K562 (cell line): Measurements from ENCODE around the gene RPS2. TPM values are rescaled to one million over a fixed set of nuclear protein-coding genes. Genes with fewer than 3 reads are reported as not detected.

Experiments used
- ATF6 ChIP-seq: sonication (generic); formaldehyde crosslinking; IDR thresholded peaks from 2 replicates; pipeline ENCODE4 v1.4.0; 2020; ENCODE audit warnings: mild to moderate bottlenecking, missing genetic modification reagents
- ETV5 ChIP-seq: sonication (generic); formaldehyde crosslinking; IDR thresholded peaks from 2 replicates; pipeline ENCODE4 v1.4.0; 2020; ENCODE audit warnings: low read depth, mild to moderate bottlenecking, missing genetic modification reagents
- EZH2 ChIP-seq: IDR thresholded peaks from 2 replicates; pipeline ENCODE4 v1.6.1; 2012; ENCODE audit warnings: low read depth, mild to moderate bottlenecking, inconsistent platforms, low read length, borderline replicate concordance
- GTF3C2 ChIP-seq: IDR thresholded peaks from 3 replicates; pipeline ENCODE4 v1.6.1; 2011; ENCODE audit warnings: borderline replicate concordance, mild to moderate bottlenecking, moderate library complexity; ENCODE audit not compliant: insufficient read length; ENCODE audit errors: extremely low read depth
- HCFC1 ChIP-seq: IDR thresholded peaks from 2 replicates; pipeline ENCODE4 v1.6.1; 2012; ENCODE audit warnings: low read depth, low read length, improper control_type of control experiment
- KAT8 ChIP-seq: fragments of 450-650 bp; IDR thresholded peaks from 2 replicates; pipeline ENCODE4 v1.6.1; 2016; ENCODE audit warnings: low read depth, mild to moderate bottlenecking
- L3MBTL2 ChIP-seq: fragments of 450-650 bp; IDR thresholded peaks from 2 replicates; pipeline ENCODE4 v1.6.1; 2016; ENCODE audit warnings: mild to moderate bottlenecking, moderate library complexity
- MAZ ChIP-seq, 2 experiments: fragments of 450-650 bp in 1 of 2; sonication (generic) in 1 of 2; formaldehyde crosslinking; IDR thresholded peaks in 1 of 2; conservative IDR thresholded peaks in 1 of 2; 2 replicates each; pipeline versions ENCODE4 v1.4.0 to v1.5.0; 2020; ENCODE audit warnings: mild to moderate bottlenecking in 1 of 2, missing genetic modification reagents in 1 of 2
- MTA2 ChIP-seq: fragments of 450-650 bp; IDR thresholded peaks from 2 replicates; pipeline ENCODE4 v1.6.1; 2016; ENCODE audit warnings: low read depth
- MTA3 ChIP-seq: fragments of 450-650 bp; formaldehyde crosslinking; IDR thresholded peaks from 2 replicates; pipeline ENCODE4 v1.6.1; 2017; ENCODE audit warnings: mild to moderate bottlenecking, borderline replicate concordance
- PML ChIP-seq: IDR thresholded peaks from 2 replicates; pipeline ENCODE4 v1.6.1; 2012; ENCODE audit warnings: low read length, inconsistent platforms
- RUNX1 ChIP-seq: sonication (generic); IDR thresholded peaks from 2 replicates; pipeline ENCODE4 v1.6.1; 2016; ENCODE audit warnings: antibody characterized with exemption, low read depth
- SAP30 ChIP-seq: fragments of 200-600 bp; sonication (generic); IDR thresholded peaks from 2 replicates; pipeline ENCODE4 v1.6.1; 2012; ENCODE audit warnings: borderline replicate concordance, low read depth, mild to moderate bottlenecking, moderate library complexity, low read length, control low read depth, inconsistent platforms; ENCODE audit not compliant: insufficient read depth, poor library complexity, severe bottlenecking
- SMAD3 ChIP-seq: fragments of 450-650 bp; formaldehyde crosslinking; conservative IDR thresholded peaks from 2 replicates; pipeline ENCODE4 v1.4.0; 2020; ENCODE audit warnings: mild to moderate bottlenecking
- TSHZ1 ChIP-seq: fragments of 250-450 bp; sonication (Bioruptor Pico); IDR thresholded peaks from 2 replicates; pipeline ENCODE4 v1.4.0; 2020; ENCODE audit warnings: mild to moderate bottlenecking, moderate library complexity
- VEZF1 ChIP-seq: fragments of 200-800 bp; sonication (Bioruptor generic); IDR thresholded peaks from 2 replicates; pipeline ENCODE4 v1.6.1; 2017; ENCODE audit warnings: missing genetic modification characterization, missing compliant biosample characterization
- YBX1 ChIP-seq: fragments of 450-650 bp; IDR thresholded peaks from 2 replicates; pipeline ENCODE4 v1.7.1; 2016; ENCODE audit warnings: mild to moderate bottlenecking
- polyA plus RNA-seq, 8 experiments: library from polyadenylated mRNA; depleted of rRNA in 4 of 8; stranded (reverse) in 5 of 8; unstranded in 3 of 8; fragments of >200 nt; fragmentation: Nextera tagmentation in 2 of 8; fragmentation: Illumina TruSeq in 1 of 8; extraction: Ambion mirVana in 2 of 8; extraction: Trizol in 1 of 8; gene quantifications; 2 replicates each; pipeline versions ENCODE4 v1.2.1 to v1.2.3, GENCODE V29; 2011 to 2014; ENCODE audit warnings: inconsistent platforms in 1 of 8, missing spikeins in 1 of 8
- total RNA-seq, 7 experiments: library from RNA; depleted of rRNA in 6 of 7; stranded (reverse); fragments of >200 nt in 6 of 7; fragmentation: Illumina TruSeq in 2 of 7; extraction: Trizol in 2 of 7; gene quantifications; 2 replicates each; pipeline versions ENCODE4 v1.2.1 to v1.2.3, GENCODE V29; 2011 to 2021; ENCODE audit warnings: low replicate concordance in 1 of 7

RPS2 gene
- total and polyA plus RNA-seq, 9 of the 15 experiments (the other 6 are each of a cell fraction or from before 2014, with no cell fraction given), result 834 to 4,794 (median 3,793) TPM

- TF ChIP-seq TSHZ1 (no peak), HCFC1 (no peak), ETV5 (CRISPR knock-in tag) (no peak), L3MBTL2 (no peak; the same call in 1 of the 2 replicates), GTF3C2 (no peak), SAP30 (peak; percentile 26), PML (0 out of 2 replicates have a peak, but pooled peaks have one; percentile 3), MTA3 (no peak), MAZ (CRISPR knock-in tag; conservative IDR thresholded peaks at IDR 0.05 in 1 of 2, IDR thresholded peaks at IDR 0.05 in 1 of 2) (no peak), EZH2 (no peak), YBX1 (no peak), RUNX1 (peak; percentile 3; the same call in 1 of the 2 replicates), MTA2 (no peak), KAT8 (no peak), SMAD3 (CRISPR knock-in tag) (no peak), ATF6 (CRISPR knock-in tag) (no peak), VEZF1 (CRISPR knock-in tag) (no peak)
Observed at GRCh38 chr16:1984347-1985225, 20.0 kb upstream of the RPS2 start (continued).
